Esophagus mucosa (tissue), 1 donor: ENCODE data around the gene CASKIN1. TPM values are rescaled to one million over a fixed set of nuclear protein-coding genes. Genes with fewer than 3 reads are reported as not detected.
"Not testable (repeated sequence)": the region's sequence is repeated elsewhere in the genome, so short reads cannot be mapped to it uniquely, and the experiment has no call there.

Experiments used
- ATAC-seq: fragments of 200-7000 bp; cut with Tn5 transposase; one replicate; pipeline ENCODE4 v1.9.1; 2020
- total RNA-seq: library from RNA; stranded (reverse); gene quantifications from one replicate; pipeline ENCODE4 v1.2.4, GENCODE V29; 2023
- donor health status: DM: yes; HTN: yes; CAD: no.

Gene CASKIN1
- total RNA-seq, result 0.08 TPM

- no peak for ATAC-seq
These were observed at the start of gene CASKIN1 for GRCh38 chr16:2196162-2196980. CASKIN1 (minus strand) TSS chr16:2196605; CDS start chr16:2196432, 173 bp downstream.

DNA sequence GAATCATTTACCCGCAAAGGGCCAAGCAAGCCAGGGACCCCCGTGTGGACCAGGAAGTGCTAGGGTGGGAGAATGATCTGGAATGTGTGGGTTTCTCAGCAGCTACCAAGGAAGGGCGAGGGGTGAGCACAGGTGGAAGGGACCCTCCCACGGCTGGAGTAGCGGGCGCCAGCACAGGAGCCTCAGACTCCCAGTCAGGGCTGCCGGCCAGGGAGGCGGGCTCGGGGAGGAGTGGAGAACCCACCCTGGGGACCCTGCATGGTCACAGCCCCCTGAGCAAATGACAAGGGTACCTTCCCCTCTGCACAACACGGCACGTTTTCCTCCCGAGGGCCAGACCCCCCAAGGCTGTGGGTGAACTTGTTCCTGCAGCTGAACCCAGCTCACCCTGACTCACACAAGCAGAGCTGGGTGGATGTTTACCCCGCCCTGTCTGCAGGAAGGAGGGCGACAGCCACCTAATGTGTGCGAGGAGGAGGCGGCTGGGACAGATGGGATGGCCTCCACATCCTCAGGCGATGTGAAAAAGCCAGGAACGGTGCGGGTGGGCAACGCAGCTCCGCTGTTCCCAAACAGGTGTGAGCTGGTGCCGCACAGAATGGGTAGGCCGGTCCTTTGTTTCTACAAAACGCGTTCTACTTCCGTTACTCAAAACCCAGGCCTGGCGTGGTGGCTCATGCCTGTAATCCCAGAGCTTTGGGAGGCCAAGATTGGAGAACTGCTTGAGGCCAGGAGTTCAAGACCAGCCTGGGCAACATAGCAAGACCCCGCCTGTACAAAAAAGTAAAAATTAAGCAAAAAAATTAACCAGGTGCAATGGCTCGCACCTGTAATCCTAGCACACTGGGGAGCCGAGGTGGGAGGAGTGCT, 48.8 kb upstream of the CASKIN1 start:
- peak; percentile 46 for ATAC-seq

- peak; percentile 31 for ATAC-seq
These were observed 47.9 kb upstream of the CASKIN1 start for GRCh38 chr16:2244301-2244700.

DNA sequence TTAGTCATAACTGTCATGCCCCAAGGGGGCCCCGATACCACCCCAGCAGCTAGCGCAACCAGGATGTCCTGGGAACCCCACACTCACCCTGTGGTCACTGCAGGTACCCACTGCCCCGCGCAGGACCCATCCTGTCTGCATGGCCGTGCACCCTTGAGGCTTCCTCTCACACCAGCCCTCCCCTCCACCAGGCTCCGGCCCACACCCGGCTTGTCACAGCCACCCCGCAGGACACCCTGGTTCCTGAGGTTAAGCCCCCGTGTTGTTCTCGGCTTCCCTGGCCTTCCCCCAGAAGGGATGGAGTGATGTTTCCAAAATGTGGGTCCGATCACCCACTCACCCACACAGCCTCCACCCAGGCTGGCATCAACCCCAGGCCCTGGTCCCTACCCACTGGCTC, 47.4 kb upstream of the CASKIN1 start:
- ATAC-seq, result peak; percentile 5

GRCh38 chr16:2243031-2243528, 46.7 kb upstream of the CASKIN1 start:
- ATAC-seq, result no peak

DNA sequence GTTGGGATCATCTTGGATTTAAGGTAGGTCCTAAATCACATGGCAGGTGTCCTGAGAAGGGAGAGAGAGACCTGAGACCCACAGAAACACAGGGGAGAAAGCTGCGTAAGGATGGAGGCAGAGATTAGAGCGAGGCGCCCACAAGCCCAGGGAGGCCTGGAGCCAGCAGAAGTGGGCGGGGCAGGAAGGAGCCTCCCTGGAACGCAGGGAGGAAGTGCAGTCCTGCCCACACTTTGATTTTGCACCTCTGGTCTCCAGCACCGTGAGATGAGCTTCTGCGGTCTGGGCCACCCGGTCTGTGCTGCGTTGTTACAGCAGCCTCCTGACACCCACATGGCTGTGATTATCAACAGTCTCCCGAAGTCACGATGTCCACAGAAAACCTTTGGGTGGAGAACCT, 46.2 kb upstream of the CASKIN1 start:
- no peak for ATAC-seq

GRCh38 chr16:2240331-2240730, 43.9 kb upstream of the CASKIN1 start:
- not testable (repeated sequence) for ATAC-seq

DNA sequence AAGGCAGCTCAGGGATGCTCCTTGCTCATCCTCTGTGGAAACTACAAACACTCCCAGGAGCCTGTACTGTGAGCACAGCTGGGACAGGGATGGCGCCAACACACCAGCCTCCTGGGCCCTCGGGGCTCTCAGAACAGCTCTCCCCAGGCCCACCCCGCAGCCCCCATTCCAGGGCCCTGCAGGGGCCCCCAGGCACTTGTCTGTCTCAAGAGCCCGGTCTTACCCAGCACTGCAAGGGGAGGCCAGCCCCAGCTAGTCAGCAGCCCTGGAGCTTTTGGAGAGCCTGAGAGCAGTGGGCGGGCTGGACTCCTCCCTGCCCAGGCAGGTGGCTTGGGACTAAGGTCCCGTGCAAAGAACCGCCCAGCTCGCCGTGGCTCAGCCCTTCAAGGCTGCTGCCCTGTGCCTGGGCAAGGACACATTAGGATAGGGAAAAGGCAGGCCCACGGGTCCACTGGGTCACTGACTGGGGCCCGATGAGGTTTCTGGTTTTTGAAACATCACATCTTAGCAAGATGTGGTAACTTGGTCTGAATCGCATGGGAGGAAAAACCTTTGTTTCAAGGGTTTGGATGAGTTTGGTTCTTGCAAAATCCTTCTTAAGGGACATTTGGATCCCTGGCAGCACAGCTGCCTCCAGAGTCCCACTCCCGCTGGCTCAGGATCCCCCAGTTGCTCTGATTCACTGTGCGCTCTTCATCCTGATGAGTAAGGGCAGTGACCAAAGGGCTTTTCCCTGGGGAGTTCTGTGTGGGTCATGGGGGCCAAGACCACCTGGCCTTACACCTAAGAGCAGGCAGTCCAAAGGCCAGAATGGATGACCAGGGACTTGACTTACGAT, 42.7 kb upstream of the CASKIN1 start:
- peak; percentile 32 for ATAC-seq

DNA sequence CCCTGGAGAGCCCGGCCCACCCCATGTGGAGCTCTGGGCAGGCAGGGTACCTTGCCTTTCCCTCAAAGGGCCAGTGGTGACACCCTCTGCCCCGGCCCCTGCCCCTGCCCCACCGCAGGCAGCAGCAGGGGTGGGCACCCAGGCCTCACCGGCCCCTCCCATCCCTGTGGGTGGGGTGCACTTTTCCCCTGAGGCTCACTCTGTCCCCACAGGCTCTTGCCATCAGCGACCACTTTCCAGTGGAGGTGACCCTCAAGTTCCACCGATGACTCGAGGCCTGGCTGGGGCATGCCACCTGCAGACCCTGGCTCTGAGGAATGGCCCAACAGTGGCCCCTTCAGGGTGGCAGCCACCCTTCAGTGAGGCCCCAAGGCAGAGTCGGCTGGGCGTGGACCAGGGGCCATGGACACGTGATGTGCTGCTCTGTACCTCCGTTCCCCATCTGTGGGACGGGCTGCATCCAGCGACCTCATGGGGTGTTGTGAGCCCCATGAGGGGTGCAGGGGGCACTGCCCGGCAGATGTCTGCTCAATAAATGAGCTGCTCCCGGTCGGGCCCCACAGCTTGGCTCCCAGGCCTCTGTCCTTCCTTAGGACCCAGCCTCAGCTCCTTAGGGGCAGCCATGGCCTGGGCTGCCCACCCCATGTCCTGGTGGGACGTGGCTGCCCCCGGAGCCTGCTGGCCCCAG, 41.9 kb upstream of the CASKIN1 start:
- peak; percentile 17 for ATAC-seq

- peak; percentile 7 for ATAC-seq
These were observed 41.2 kb upstream of the CASKIN1 start for GRCh38 chr16:2237493-2238149.

DNA sequence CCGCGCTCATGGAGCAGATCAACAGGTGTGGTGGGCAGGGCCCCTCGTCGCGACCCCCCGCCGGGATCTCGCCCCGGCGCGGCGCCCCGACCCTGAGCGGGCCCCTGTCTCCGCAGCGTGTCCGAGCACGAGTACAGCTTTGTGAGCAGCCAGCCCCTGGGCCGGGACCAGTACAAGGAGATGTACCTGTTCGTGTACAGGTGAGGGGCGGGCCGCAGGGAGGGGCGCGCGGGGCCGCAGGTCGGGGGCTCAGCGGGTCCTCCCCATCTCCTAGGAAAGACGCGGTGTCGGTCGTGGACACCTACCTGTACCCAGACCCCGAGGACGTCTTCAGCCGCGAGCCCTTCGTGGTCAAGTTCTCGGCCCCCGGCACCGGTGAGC, 40.7 kb upstream of the CASKIN1 start:
- peak; percentile 3 for ATAC-seq

GRCh38 chr16:2236337-2237101, 40.1 kb upstream of the CASKIN1 start, which contains the start of gene DNASE1L2:
DNASE1L2 (plus strand) TSS chr16:2236444; CDS start chr16:2236817, 373 bp downstream.
- ATAC-seq, result peak; percentile 18

DNA sequence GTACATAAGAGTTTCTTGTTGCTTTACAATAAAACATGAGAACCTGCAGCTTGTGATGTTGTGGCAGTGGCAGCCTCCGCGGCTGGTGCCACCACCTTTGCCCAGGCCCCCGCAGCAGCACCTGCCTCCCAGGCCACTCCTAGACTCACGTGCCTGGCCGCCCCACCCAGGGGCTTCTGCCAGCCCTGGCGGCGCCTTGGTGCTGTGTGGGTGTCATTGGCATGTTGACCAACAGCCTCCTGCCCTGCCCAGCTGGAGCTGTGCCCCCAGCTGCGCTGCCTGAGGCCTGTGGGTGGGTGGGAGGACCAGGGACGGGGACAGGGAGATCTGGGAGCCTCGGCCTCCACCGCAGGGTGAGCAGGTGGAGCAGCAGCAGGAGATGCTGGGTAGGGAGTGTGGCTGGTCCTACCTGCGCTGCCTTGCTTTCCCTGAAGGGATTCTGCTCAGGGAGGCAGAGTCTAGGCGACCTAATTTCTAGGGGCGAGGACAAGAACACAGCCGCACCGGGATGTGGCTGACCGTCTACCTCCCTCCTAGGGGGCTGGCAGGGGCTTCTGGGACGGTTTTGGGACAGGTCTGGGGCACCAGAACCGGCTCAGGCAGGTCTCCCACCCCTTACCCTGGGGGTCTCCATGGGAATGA, 39.4 kb upstream of the CASKIN1 start:
- ATAC-seq, result no peak

DNA sequence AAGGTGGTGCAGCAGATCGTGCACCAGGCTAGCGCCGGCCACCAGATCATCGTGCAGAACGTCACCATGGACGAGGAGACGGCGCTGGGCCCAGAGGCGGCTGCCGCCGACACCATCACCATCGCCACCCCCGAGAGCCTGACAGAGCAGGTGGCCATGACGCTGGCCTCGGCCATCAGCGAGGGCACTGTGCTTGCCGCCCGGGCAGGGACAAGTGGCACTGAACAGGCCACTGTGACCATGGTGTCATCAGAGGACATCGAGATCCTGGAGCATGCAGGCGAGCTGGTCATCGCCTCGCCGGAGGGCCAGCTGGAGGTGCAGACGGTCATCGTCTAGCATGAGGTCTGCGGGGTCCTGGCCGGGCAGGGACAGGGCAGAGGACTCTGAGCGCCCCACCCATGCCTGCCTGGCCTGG, 38.8 kb upstream of the CASKIN1 start:
- no peak for ATAC-seq

DNA sequence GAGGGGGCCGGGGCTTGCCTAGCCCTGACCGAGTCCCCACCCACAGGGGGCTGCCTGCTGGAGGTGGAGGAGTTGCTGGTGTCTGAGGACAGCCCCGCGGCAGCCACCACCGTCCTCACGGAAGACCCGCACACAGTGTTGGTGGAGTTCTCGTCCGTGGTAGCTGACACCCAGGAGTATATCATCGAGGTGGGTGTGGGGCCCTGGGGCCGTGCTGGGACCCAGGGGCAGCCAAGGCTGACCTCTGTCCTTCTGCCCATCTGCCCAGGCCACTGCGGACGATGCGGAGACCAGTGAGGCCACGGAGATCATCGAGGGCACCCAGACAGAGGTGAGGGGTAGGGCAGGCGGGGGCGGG, 38.4 kb upstream of the CASKIN1 start:
- ATAC-seq, result no peak

DNA sequence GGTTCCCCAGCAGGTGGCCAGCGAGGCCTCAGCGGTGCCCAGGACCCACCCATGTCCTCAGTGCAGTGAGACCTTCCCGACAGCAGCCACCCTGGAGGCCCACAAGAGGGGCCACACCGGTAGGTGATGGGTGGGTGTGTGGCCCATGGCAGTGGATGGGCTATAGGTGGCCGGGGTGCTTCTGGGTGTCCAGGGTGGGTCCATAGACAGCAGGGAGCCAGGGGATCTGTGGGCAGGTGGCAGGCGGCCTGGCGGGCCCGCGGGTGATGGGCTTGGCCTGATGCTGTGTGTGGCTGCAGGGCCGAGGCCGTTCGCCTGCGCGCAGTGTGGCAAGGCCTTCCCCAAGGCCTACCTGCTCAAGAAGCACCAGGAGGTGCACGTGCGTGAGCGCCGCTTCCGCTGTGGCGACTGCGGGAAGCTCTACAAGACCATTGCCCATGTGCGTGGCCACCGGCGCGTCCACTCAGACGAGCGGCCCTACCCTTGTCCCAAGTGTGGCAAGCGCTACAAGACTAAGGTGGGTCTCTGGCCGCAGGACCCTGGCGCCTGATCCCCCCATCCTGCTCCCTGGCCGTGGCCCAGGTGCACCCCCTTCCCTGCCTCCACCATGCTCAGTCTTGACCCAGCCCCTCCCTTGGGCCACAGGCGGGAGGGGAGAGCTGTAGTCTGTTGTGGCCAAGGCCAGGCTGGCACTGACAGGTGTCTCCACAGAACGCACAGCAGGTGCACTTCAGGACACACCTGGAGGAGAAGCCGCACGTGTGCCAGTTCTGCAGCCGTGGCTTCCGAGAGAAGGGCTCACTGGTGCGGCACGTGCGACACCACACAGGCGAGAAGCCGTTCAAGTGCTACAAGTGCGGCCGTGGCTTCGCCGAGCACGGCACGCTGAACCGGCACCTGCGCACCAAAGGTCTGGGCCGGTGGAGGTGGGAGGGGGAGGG, 37.7 kb upstream of the CASKIN1 start:
- ATAC-seq, result no peak

GRCh38 chr16:2233046-2233775, 36.8 kb upstream of the CASKIN1 start:
- ATAC-seq, result no peak
